Aorta (tissue), 5 donors: ENCODE data around the gene ST6GALNAC2. TPM values are rescaled to one million over a fixed set of nuclear protein-coding genes. Genes with fewer than 3 reads are reported as not detected.
A peak's percentile ranks its signal among the peaks of the same experiment; 100 is the strongest.
"Not testable (repeated sequence)": the region's sequence is repeated elsewhere in the genome, so short reads cannot be mapped to it uniquely, and the experiment has no call there.

ENCODE experiments used
- ATAC-seq: fragments of 200-7000 bp; cut with Tn5 transposase; one replicate; pipeline ENCODE4 v1.9.1; 2022; ENCODE audit warnings: moderate library complexity; ENCODE audit not compliant: low FRiP score
- DNase-seq, 2 donors: peaks; one replicate each; pipeline ENCODE4 v3.0.0-alpha.2; 2020
- H3K27ac ChIP-seq, 2 donors: one replicate each; pipeline ENCODE4 v1.5.1; 2013; ENCODE audit warnings: low read length in 2 of 2, mild to moderate bottlenecking in 2 of 2, moderate library complexity in 2 of 2, control low read depth in 1 of 2, inconsistent platforms in 1 of 2, low read depth in 1 of 2
- H3K27me3 ChIP-seq, 2 donors: one replicate each; pipeline ENCODE4 v1.6.1; 2013; ENCODE audit warnings: control low read depth in 1 of 2, low read length in 1 of 2, mild to moderate bottlenecking in 1 of 2, moderate library complexity in 1 of 2; ENCODE audit not compliant: insufficient read depth in 2 of 2, control insufficient read depth in 1 of 2
- H3K36me3 ChIP-seq, 2 donors: one replicate each; pipeline ENCODE4 v1.6.1; 2013; ENCODE audit warnings: control low read depth in 1 of 2, low read length in 1 of 2, mild to moderate bottlenecking in 1 of 2; ENCODE audit not compliant: insufficient read depth in 2 of 2, control insufficient read depth in 1 of 2
- H3K4me1 ChIP-seq, 2 donors: one replicate each; pipeline ENCODE4 v1.6.1; 2013; ENCODE audit warnings: low read length in 2 of 2, control low read depth in 1 of 2, mild to moderate bottlenecking in 1 of 2, moderate library complexity in 1 of 2; ENCODE audit not compliant: insufficient read depth in 2 of 2, control insufficient read depth in 1 of 2
- H3K4me3 ChIP-seq, 2 donors: one replicate each; pipeline ENCODE4 v1.5.1; 2013; ENCODE audit warnings: low read length in 2 of 2, control low read depth in 1 of 2, mild to moderate bottlenecking in 1 of 2
- H3K9me3 ChIP-seq: one replicate; pipeline ENCODE4 v1.6.1; 2013; ENCODE audit warnings: mild to moderate bottlenecking, low read length; ENCODE audit not compliant: control insufficient read depth
- WGBS, 2 donors: extraction: QIAGEN DNeasy Blood & Tissue Kit; methylation state at CpG; one replicate each; pipeline ENCODE4 v1.1.7; 2013; 5-methylcytosine and 5-hydroxymethylcytosine counted together
- intact Hi-C, 2 donors: fragments of 100-400 bp; cut with DNase I; formaldehyde crosslinking; loops; one replicate each; pipeline versions ENCODE4 v1.14.2 to v1.15.0; 2022
- polyA plus RNA-seq, 2 donors: library from polyadenylated mRNA; stranded (reverse); fragments of 200-250 nt; gene quantifications; one replicate each; pipeline ENCODE4 v1.2.3, GENCODE V29; 2013
- total RNA-seq, 2 donors: library from RNA; stranded (reverse); fragmentation: NEBNext Ultra II Directional; extraction: Animal tissue kit (Norgen Biotek cat#: 25700); gene quantifications; one replicate each; pipeline ENCODE4 v1.2.1, GENCODE V29; 2021
- donor health status: healthy with polysubstance abuse.
- donor health status: Bipolar disorder and iron deficiency.
- donor health status: DM: no; HTN: no; CAD: no.
- donor health status: DM: no; HTN: no; CAD: no.
- donor health status: DM: yes; HTN: yes; CAD: no.

Gene ST6GALNAC2
- total and polyA plus RNA-seq, 4 donors: 2.0 to 7.6 (median 2.5) TPM; not detected in 1

GRCh38 chr17:76525513-76525833, 60.2 kb downstream of the ST6GALNAC2 start:
- H3K36me3 ChIP-seq, ATAC-seq, H3K4me1 ChIP-seq, H3K27ac ChIP-seq, H3K9me3 ChIP-seq, H3K4me3 ChIP-seq, H3K27me3 ChIP-seq, DNase-seq: not testable (repeated sequence)
- intact Hi-C loops: loop anchor here (10.0 kb wide), 1 partner anchor 189 kb away; the partner anchor contains the start of gene MXRA7 (in 2 of the 2)
- 90 to 93% methylated on average over 8 of the region's 8 CpGs for WGBS, 2 donors

GRCh38 chr17:76524598-76525512, 60.8 kb downstream of the ST6GALNAC2 start:
- no peaks in the 10 kb centered on the region for H3K9me3 ChIP-seq
- H3K27ac ChIP-seq: no peak overlapping the region
- no peak for DNase-seq
- H3K4me1 ChIP-seq: no peaks in the 10 kb centered on the region
- H3K36me3 ChIP-seq: no peaks in the 10 kb centered on the region
- no peak for ATAC-seq
- intact Hi-C loops: loop anchor here (5.0 to 10.0 kb wide), 3 partner anchors 32 to 190 kb away; partner anchors contain the start of gene MXRA7 (in 2 of the 2)
- no peak overlapping the region for H3K4me3 ChIP-seq
- 68 to 70% methylated on average over 25 of the region's 25 CpGs for WGBS, 2 donors
- no peaks in the 10 kb centered on the region for H3K27me3 ChIP-seq

- H3K4me1 ChIP-seq: no peaks in the 10 kb centered on the region
- 19 to 23% methylated on average over 33 to 35 of the region's 35 CpGs for WGBS, 2 donors
- intact Hi-C loops: loop anchor here (1.0 to 10.0 kb wide), 5 partner anchors 24 to 191 kb away; partner anchors contain the start of gene MXRA7 (in 2 of the 2)
- no peaks in the 10 kb centered on the region for H3K9me3 ChIP-seq
- H3K36me3 ChIP-seq: no peaks in the 10 kb centered on the region
- no peak overlapping the region for H3K27ac ChIP-seq
- DNase-seq: peak; percentile 80 to 93
- ATAC-seq: peak; percentile 75
- no peak overlapping the region for H3K4me3 ChIP-seq
- no peaks in the 10 kb centered on the region for H3K27me3 ChIP-seq
Observed at GRCh38 chr17:76523084-76524037, 62.3 kb downstream of the ST6GALNAC2 start.

- not testable (repeated sequence) for H3K27me3 ChIP-seq, H3K4me1 ChIP-seq, H3K4me3 ChIP-seq, H3K27ac ChIP-seq, H3K9me3 ChIP-seq, H3K36me3 ChIP-seq, DNase-seq, ATAC-seq
- 90 to 92% methylated on average over 10 of the region's 10 CpGs for WGBS, 2 donors
- intact Hi-C loops: loop anchor here (2.0 to 10.0 kb wide), 4 partner anchors 36 to 193 kb away; partner anchors contain the start of gene MXRA7 (in 2 of the 2)
Observed at GRCh38 chr17:76521683-76522082, 64.0 kb downstream of the ST6GALNAC2 start.

GRCh38 chr17:76521262-76521661, 64.4 kb downstream of the ST6GALNAC2 start:
- Histone ChIP-seq H3K36me3 (no peaks in the 10 kb centered on the region), H3K27ac (no peak overlapping the region), H3K4me3 (no peak overlapping the region), H3K9me3 (no peaks in the 10 kb centered on the region), H3K27me3 (no peaks in the 10 kb centered on the region), H3K4me1 (no peaks in the 10 kb centered on the region)
- intact Hi-C loops: loop anchor here (5.0 to 10.0 kb wide), 3 partner anchors 36 to 194 kb away; partner anchors contain the start of gene MXRA7 (in 2 of the 2)
- 89% methylated on average over 7 of the region's 7 CpGs for WGBS, 2 donors
- no peak for ATAC-seq
- DNase-seq: no peak

- 68 to 72% methylated on average over 15 of the region's 15 CpGs for WGBS, 2 donors
- ATAC-seq: no peak
Observed at GRCh38 chr17:76519048-76519966, 66.4 kb downstream of the ST6GALNAC2 start.

GRCh38 chr17:76517638-76518038, 68.0 kb downstream of the ST6GALNAC2 start:
- H3K9me3 ChIP-seq: no peaks in the 10 kb centered on the region
- DNase-seq (no peak), ATAC-seq (no peak)

More at GRCh38 chr17:76519048-76519966, 66.4 kb downstream of the ST6GALNAC2 start:
- no peak for DNase-seq
- intact Hi-C loops: no loop called here
- Histone ChIP-seq H3K9me3 (no peaks in the 10 kb centered on the region), H3K27ac (no peak overlapping the region), H3K36me3 (no peaks in the 10 kb centered on the region), H3K4me3 (no peak overlapping the region), H3K4me1 (no peaks in the 10 kb centered on the region), H3K27me3 (no peaks in the 10 kb centered on the region)

More at GRCh38 chr17:76517638-76518038, 68.0 kb downstream of the ST6GALNAC2 start:
- Histone ChIP-seq H3K27ac (no peak overlapping the region), H3K4me3 (no peak overlapping the region), H3K27me3 (no peaks in the 10 kb centered on the region), H3K4me1 (no peaks in the 10 kb centered on the region), H3K36me3 (no peaks in the 10 kb centered on the region)
- intact Hi-C loops: no loop called here
- WGBS, 2 donors: 89 to 94% methylated on average over 11 of the region's 11 CpGs
